ENCODE results near the gene NUP54. TPM values are rescaled to one million over a fixed set of nuclear protein-coding genes. Genes with fewer than 3 reads are reported as not detected.

The NUP54 gene
- total RNA-seq, 1 donor from 2014 or later, result 26.1 TPM

DNA sequence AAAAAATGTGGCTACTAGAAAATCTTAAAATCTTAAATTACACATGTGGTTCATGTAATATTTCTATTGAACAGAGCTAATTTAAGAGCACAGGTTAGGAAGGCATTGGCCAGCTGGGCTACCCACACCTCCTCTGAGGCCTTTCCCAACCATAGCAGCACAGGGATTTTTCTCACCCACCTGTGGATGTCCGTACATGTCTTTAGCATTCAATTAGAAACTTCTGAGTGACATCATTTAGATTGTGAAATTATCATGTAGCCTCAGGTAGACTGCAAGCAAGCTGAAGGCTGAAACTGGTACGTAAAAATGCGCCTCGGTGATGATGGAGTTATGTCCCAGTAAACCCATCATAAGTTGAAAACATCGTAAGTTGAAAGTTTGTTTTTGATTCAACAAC lies 34.3 kb upstream of the NUP54 start:
- H3K9me3 Mint-ChIP-seq (ENCODE audit: low read depth), result no peaks in the 10 kb centered on the region
- H3K27me3 Mint-ChIP-seq (ENCODE audit: low read depth), result no peaks in the 10 kb centered on the region
- H3K36me3 Mint-ChIP-seq (ENCODE audit: low read depth), result peaks cover 3% of the 10 kb centered on the region
- no peak overlapping the region for H3K4me3 Mint-ChIP-seq (ENCODE audit: unreplicated experiment)
- TF ChIP-seq, protein P1, sequence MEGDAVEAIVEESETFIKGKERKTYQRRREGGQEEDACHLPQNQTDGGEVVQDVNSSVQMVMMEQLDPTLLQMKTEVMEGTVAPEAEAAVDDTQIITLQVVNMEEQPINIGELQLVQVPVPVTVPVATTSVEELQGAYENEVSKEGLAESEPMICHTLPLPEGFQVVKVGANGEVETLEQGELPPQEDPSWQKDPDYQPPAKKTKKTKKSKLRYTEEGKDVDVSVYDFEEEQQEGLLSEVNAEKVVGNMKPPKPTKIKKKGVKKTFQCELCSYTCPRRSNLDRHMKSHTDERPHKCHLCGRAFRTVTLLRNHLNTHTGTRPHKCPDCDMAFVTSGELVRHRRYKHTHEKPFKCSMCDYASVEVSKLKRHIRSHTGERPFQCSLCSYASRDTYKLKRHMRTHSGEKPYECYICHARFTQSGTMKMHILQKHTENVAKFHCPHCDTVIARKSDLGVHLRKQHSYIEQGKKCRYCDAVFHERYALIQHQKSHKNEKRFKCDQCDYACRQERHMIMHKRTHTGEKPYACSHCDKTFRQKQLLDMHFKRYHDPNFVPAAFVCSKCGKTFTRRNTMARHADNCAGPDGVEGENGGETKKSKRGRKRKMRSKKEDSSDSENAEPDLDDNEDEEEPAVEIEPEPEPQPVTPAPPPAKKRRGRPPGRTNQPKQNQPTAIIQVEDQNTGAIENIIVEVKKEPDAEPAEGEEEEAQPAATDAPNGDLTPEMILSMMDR (IDR thresholded peaks at IDR 0.05), result no peak
- no peak for DNase-seq (ENCODE audit: low spot score)
- H3K4me1 Mint-ChIP-seq (ENCODE audit: low read depth), result peaks cover 32% of the 10 kb centered on the region
- no peak overlapping the region for H3K27ac Mint-ChIP-seq (ENCODE audit: unreplicated experiment)

DNA sequence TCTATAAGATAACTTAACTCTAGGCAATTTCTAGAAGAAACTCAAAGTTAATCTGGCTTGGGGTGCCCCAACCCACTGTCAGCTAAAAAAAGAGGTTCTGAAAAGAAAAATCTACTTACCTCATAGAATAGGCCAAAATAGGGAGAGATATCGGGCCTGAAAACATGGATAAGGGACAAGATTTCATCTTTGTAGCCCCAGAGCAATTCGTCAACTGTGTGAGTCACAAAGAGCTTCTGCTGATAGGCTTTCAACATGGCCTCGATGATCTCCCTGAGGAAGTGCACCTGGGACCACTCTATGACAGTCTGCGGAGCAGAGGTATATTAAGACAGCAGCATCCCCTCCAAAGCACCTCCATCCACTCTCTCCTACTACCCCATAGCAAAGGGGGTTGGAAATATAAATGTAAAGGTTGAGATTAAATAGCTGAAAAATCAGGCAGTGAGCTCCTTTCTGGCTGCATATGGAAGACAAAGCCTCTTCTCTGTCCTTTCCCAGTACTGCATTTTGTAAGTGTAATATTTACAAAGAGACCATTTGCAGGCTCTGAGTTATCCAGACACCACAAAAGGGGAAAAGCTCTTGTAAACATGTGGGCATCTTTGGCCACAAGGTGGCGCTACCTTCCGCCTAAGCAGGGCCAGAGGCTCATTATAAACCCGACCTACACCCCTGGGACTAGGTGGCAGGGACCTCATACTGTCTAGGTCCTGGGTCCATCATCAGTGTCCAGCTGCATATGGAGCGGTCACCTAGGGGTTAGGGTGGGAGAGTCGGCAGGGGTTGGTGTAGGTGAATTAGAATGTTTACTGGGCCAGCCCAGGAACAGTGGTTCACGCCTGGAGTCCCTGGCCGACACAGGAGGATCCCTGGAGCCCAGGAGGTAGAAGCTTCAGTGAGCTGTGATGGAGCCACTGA lies 31.5 kb upstream of the NUP54 start:
- peaks cover 27% of the 10 kb centered on the region for H3K4me1 Mint-ChIP-seq (ENCODE audit: low read depth)
- no peaks in the 10 kb centered on the region for H3K9me3 Mint-ChIP-seq (ENCODE audit: low read depth)
- H3K36me3 Mint-ChIP-seq (ENCODE audit: low read depth), result peaks cover 7% of the 10 kb centered on the region
- no peak overlapping the region for H3K4me3 Mint-ChIP-seq (ENCODE audit: unreplicated experiment)
- no peaks in the 10 kb centered on the region for H3K27me3 Mint-ChIP-seq (ENCODE audit: low read depth)
- H3K27ac Mint-ChIP-seq (ENCODE audit: unreplicated experiment), result no peak overlapping the region
- TF ChIP-seq, protein P1 (IDR thresholded peaks at IDR 0.05), result peak; percentile 98
- DNase-seq (ENCODE audit: low spot score), result no peak

DNA sequence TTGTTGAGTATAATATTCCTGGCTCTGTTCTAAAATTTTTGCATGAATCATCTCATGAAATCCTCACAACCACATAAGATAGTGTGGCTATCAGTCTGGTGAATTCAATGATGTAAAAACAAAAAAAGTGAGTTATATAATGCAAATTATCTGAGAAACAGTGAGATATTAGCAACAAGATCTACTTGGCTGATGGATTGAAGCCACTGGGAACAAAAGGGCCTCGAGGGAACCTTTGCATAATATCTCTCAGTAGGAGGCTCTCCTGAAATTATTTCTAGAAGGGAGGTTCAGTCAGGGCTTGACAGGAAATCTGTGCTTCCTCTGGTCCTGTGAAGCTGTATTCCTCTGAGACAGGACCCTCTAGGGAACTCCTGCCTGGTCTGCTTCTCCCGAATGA lies 30.1 kb upstream of the NUP54 start:
- no peaks in the 10 kb centered on the region for H3K9me3 Mint-ChIP-seq (ENCODE audit: low read depth)
- peaks cover 17% of the 10 kb centered on the region for H3K4me1 Mint-ChIP-seq (ENCODE audit: low read depth)
- peaks cover 13% of the 10 kb centered on the region for H3K36me3 Mint-ChIP-seq (ENCODE audit: low read depth)
- no peak for DNase-seq (ENCODE audit: low spot score)
- TF ChIP-seq, protein P1 (IDR thresholded peaks at IDR 0.05), result no peak
- H3K27me3 Mint-ChIP-seq (ENCODE audit: low read depth), result no peaks in the 10 kb centered on the region
- H3K27ac Mint-ChIP-seq (ENCODE audit: unreplicated experiment), result no peak overlapping the region
- H3K4me3 Mint-ChIP-seq (ENCODE audit: unreplicated experiment), result no peak overlapping the region

DNA sequence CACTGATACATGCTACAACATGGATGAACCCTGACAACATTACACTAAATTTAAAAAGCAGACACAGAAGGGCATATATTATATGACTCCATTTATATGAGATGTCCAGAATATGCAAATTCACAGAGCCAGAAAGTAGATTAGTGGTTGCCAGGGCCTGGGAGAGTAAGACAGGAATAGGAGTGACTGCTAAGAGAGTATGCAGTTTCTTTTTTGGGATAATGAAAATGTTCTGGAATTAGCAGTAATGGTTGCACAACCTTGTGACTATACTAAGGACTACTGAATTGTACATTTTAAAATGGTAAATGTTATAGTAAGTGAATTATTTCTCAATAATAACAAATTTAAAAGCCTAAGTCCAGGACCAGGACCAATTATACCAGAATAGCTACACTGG lies 29.5 kb upstream of the NUP54 start:
- H3K4me3 Mint-ChIP-seq (ENCODE audit: unreplicated experiment), result no peak overlapping the region
- DNase-seq (ENCODE audit: low spot score), result no peak
- H3K36me3 Mint-ChIP-seq (ENCODE audit: low read depth), result peaks cover 17% of the 10 kb centered on the region
- H3K27ac Mint-ChIP-seq (ENCODE audit: unreplicated experiment), result no peak overlapping the region
- no peaks in the 10 kb centered on the region for H3K9me3 Mint-ChIP-seq (ENCODE audit: low read depth)
- TF ChIP-seq, protein P1 (IDR thresholded peaks at IDR 0.05), result no peak
- H3K4me1 Mint-ChIP-seq (ENCODE audit: low read depth), result peaks cover 17% of the 10 kb centered on the region
- H3K27me3 Mint-ChIP-seq (ENCODE audit: low read depth), result no peaks in the 10 kb centered on the region

DNA sequence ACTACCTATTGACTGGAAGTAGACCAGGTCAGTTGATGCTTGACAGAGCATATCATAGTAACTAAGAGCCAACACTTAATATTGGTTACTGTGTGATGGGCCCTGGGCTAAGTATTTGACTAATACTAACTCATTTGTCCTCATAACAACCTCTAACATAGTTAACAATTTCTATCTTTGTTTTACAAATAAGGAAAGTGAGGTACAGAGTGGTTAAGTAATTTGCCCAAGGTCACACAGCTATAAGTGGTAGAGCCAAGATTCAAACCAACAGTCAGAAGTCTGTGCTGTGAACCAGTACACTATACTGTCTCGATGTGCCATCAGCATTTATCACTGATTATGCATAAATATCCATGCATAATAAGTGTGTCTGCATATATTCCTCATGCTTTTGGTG lies 27.1 kb upstream of the NUP54 start:
- H3K27ac Mint-ChIP-seq (ENCODE audit: unreplicated experiment), result no peak overlapping the region
- no peak for DNase-seq (ENCODE audit: low spot score)
- no peaks in the 10 kb centered on the region for H3K9me3 Mint-ChIP-seq (ENCODE audit: low read depth)
- H3K27me3 Mint-ChIP-seq (ENCODE audit: low read depth), result no peaks in the 10 kb centered on the region
- peaks cover 17% of the 10 kb centered on the region for H3K4me1 Mint-ChIP-seq (ENCODE audit: low read depth)
- H3K4me3 Mint-ChIP-seq (ENCODE audit: unreplicated experiment), result no peak overlapping the region
- TF ChIP-seq, protein P1 (IDR thresholded peaks at IDR 0.05), result no peak
- H3K36me3 Mint-ChIP-seq (ENCODE audit: low read depth), result peaks cover 19% of the 10 kb centered on the region

All from chondrocyte (in vitro differentiated cells).